Thyroid gland (tissue), 4 donors: ENCODE measurements around the gene RNF13.

Experiments
- CTCF ChIP-seq, 6 experiments: fragments of 200-600 bp in 3 of 6; fragments of 450-650 bp in 3 of 6; sonication (generic) in 3 of 6; IDR thresholded peaks; one replicate each; pipeline ENCODE4 v1.5.1; 2016 to 2019; ENCODE audit warnings: antibody characterized with exemption in 6 of 6, mild to moderate bottlenecking in 2 of 6, inconsistent platforms in 1 of 6, moderate library complexity in 1 of 6
- POLR2A ChIP-seq, 2 donors: fragments of 450-650 bp; IDR thresholded peaks; one replicate each; pipeline ENCODE4 v1.6.1; 2017; ENCODE audit warnings: antibody characterized with exemption in 2 of 2, mild to moderate bottlenecking in 2 of 2, moderate library complexity in 1 of 2

GRCh38 chr3:149848238-149848637 lies 35.2 kb downstream of the RNF13 start:
- TF ChIP-seq CTCF (IDR thresholded peaks at IDR 0.05): no peak
- no peak for TF ChIP-seq POLR2A (IDR thresholded peaks at IDR 0.05)
